ENCODE data around the gene ARID3C. TPM values are rescaled to one million over a fixed set of nuclear protein-coding genes. Genes with fewer than 3 reads are reported as not detected.

The ARID3C gene
- total RNA-seq, 2 donors from 2014 or later = not detected

- 0 to 14% methylated on average over 1 of the region's 1 CpG for WGBS, 2 donors
- H3K27me3 ChIP-seq = no peaks in the 10 kb centered on the region
- DNase-seq (no peak), ATAC-seq (no peak)
- no peak overlapping the region for H3K4me3 ChIP-seq
- no peaks in the 10 kb centered on the region for H3K9me3 ChIP-seq
- TF ChIP-seq POLR2A (IDR thresholded peaks at IDR 0.05) (no peak), CTCF (IDR thresholded peaks at IDR 0.05) (no peak)
- H3K4me1 ChIP-seq = no peaks in the 10 kb centered on the region
- no peak overlapping the region for H3K27ac ChIP-seq
- intact Hi-C loops (cut with DNase I) = no loop called here
- H3K36me3 ChIP-seq (replicated peaks in 1 of 2; ENCODE audit: insufficient read depth in 1 of 2, low read depth in 2 of 2) = no peaks in the 10 kb centered on the region
Observed at GRCh38 chr9:34600908-34601307, 28.0 kb downstream of the ARID3C start.

- no peak for ATAC-seq
- H3K9me3 ChIP-seq = no peaks in the 10 kb centered on the region
- intact Hi-C loops (cut with DNase I) = loop anchor here (10.0 kb wide), 1 partner anchor 165 kb away; no protein-coding TSS in a partner anchor
- H3K27ac ChIP-seq = no peak overlapping the region
- H3K27me3 ChIP-seq = no peaks in the 10 kb centered on the region
- no peak for TF ChIP-seq POLR2A (IDR thresholded peaks at IDR 0.05)
- no peak for TF ChIP-seq CTCF (IDR thresholded peaks at IDR 0.05)
- no peaks in the 10 kb centered on the region for H3K4me1 ChIP-seq
- H3K4me3 ChIP-seq = no peak overlapping the region
- H3K36me3 ChIP-seq (replicated peaks in 1 of 2; ENCODE audit: insufficient read depth in 1 of 2, low read depth in 2 of 2) = no peaks in the 10 kb centered on the region
- no peak for DNase-seq
- WGBS, 2 donors = 14 to 25% methylated on average over 1 of the region's 1 CpG
Observed at GRCh38 chr9:34599546-34599945, 29.3 kb downstream of the ARID3C start.

GRCh38 chr9:34594177-34594576, 34.7 kb downstream of the ARID3C start:
- H3K4me1 ChIP-seq = peaks cover 33% of the 10 kb centered on the region
- no peak for TF ChIP-seq POLR2A (IDR thresholded peaks at IDR 0.05)
- no peak for TF ChIP-seq CTCF (IDR thresholded peaks at IDR 0.05)
- 65 to 68% methylated on average over 9 of the region's 9 CpGs for WGBS, 2 donors
- intact Hi-C loops (cut with DNase I) = loop anchor here (5.0 to 10.0 kb wide), 2 partner anchors 159 to 187 kb away; no protein-coding TSS in a partner anchor
- H3K27ac ChIP-seq = no peak overlapping the region
- ATAC-seq (no peak), DNase-seq (no peak)
- no peaks in the 10 kb centered on the region for H3K36me3 ChIP-seq (replicated peaks in 1 of 2; ENCODE audit: insufficient read depth in 1 of 2, low read depth in 2 of 2)
- H3K27me3 ChIP-seq = no peaks in the 10 kb centered on the region
- H3K9me3 ChIP-seq = no peaks in the 10 kb centered on the region
- no peak overlapping the region for H3K4me3 ChIP-seq

- no peak overlapping the region for H3K27ac ChIP-seq
- H3K4me1 ChIP-seq = peaks cover 40% of the 10 kb centered on the region
- no peak overlapping the region for H3K4me3 ChIP-seq
- WGBS, 2 donors = 10 to 34% methylated on average over 3 to 26 of the region's 26 CpGs
- H3K9me3 ChIP-seq = no peaks in the 10 kb centered on the region
- peaks cover 0 to 3% of the 10 kb centered on the region in 2 donors for H3K27me3 ChIP-seq
- intact Hi-C loops (cut with DNase I) = loop anchor here (5.0 to 10.0 kb wide), 2 partner anchors 158 to 186 kb away; no protein-coding TSS in a partner anchor
- no peak for TF ChIP-seq CTCF (IDR thresholded peaks at IDR 0.05)
- no peak for TF ChIP-seq POLR2A (IDR thresholded peaks at IDR 0.05)
- ATAC-seq = peak; percentile 32
- H3K36me3 ChIP-seq (replicated peaks in 1 of 2; ENCODE audit: insufficient read depth in 1 of 2, low read depth in 2 of 2) = no peaks in the 10 kb centered on the region
- peak in 3 of 4 donors; percentile 30 to 54 (median 47) for DNase-seq
Observed at GRCh38 chr9:34592895-34593601, 35.8 kb downstream of the ARID3C start.

All from body of pancreas (tissue), 4 donors.